ENCODE measurements around the gene PDE2A. TPM values are rescaled to one million over a fixed set of nuclear protein-coding genes. Genes with fewer than 3 reads are reported as not detected.

The PDE2A gene
- total RNA-seq, 5 donors from 2014 or later (not counting 1 experiment from before 2014, with no cell fraction given) = 1.1 to 6.1 (median 1.7) TPM

GRCh38 chr11:72583177-72583553 is 91.1 kb downstream of the PDE2A start:
- Histone ChIP-seq H3K27ac (ENCODE audit: low read length) (no peak overlapping the region), H3K27me3 (replicated peaks in 1 of 2; ENCODE audit: control insufficient read depth in 2 of 2, extremely low read depth in 1 of 2, insufficient read depth in 2 of 2, low read length in 1 of 2) (peaks cover 0 to 33% of the 10 kb centered on the region in 2 experiments), H3K4me1 (ENCODE audit: control insufficient read depth in 1 of 2, extremely low read depth in 1 of 2, insufficient read depth in 2 of 2, low read length in 2 of 2) (peaks cover 3 to 23% of the 10 kb centered on the region in 2 experiments), H3K9me3 (no peaks in the 10 kb centered on the region), H3K4me3 (ENCODE audit: control insufficient read depth in 1 of 2, extremely low read depth in 1 of 2, low read length in 1 of 2) (no peak overlapping the region), H3K36me3 (ENCODE audit: control insufficient read depth in 2 of 2, extremely low read depth in 1 of 2, insufficient read depth in 1 of 2, low read length in 1 of 2) (no peaks in the 10 kb centered on the region)
- H3K27ac Mint-ChIP-seq = no peak overlapping the region
- ATAC-seq (replicated peaks in 1 of 4) (no peak), DNase-seq (no peak)
- peaks cover 12 to 17% of the 10 kb centered on the region in 2 donors for H3K27me3 Mint-ChIP-seq
- H3K9me3 Mint-ChIP-seq = no peaks in the 10 kb centered on the region
- CTCF ChIA-PET = no interaction called here
- no CpG with 5 or more reads among the region's 2 CpGs for WGBS (ENCODE audit: insufficient coverage)
- POLR2A ChIA-PET = no interaction called here
- peak overlapping the region in 1 of 3 donors; percentile 80 for H3K4me3 Mint-ChIP-seq
- peaks cover 5% of the 10 kb centered on the region for H3K36me3 Mint-ChIP-seq
- peaks cover 16 to 21% (median 19%) of the 10 kb centered on the region in 3 donors for H3K4me1 Mint-ChIP-seq

GRCh38 chr11:72582206-72583176 is 91.7 kb downstream of the PDE2A start:
- H3K27ac Mint-ChIP-seq = no peak overlapping the region
- ChIA-PET POLR2A (interaction anchor here (0.6 to 0.7 kb wide), 2 partner anchors 40 to 143 kb away, joined by 3 to 10 read pairs; no protein-coding TSS in a partner anchor), CTCF (interaction anchor here in 1 of 2 donors (0.5 kb wide), 1 partner anchor 148 kb away, joined by 3 read pairs; the partner anchor contains the start of gene CLPB)
- Histone ChIP-seq H3K27me3 (replicated peaks in 1 of 2; ENCODE audit: control insufficient read depth in 2 of 2, extremely low read depth in 1 of 2, insufficient read depth in 2 of 2, low read length in 1 of 2) (peaks cover 0 to 29% of the 10 kb centered on the region in 2 experiments), H3K36me3 (ENCODE audit: control insufficient read depth in 2 of 2, extremely low read depth in 1 of 2, insufficient read depth in 1 of 2, low read length in 1 of 2) (no peaks in the 10 kb centered on the region), H3K4me1 (ENCODE audit: control insufficient read depth in 1 of 2, extremely low read depth in 1 of 2, insufficient read depth in 2 of 2, low read length in 2 of 2) (peaks cover 3 to 23% of the 10 kb centered on the region in 2 experiments), H3K9me3 (no peaks in the 10 kb centered on the region), H3K27ac (ENCODE audit: low read length) (no peak overlapping the region), H3K4me3 (ENCODE audit: control insufficient read depth in 1 of 2, extremely low read depth in 1 of 2, low read length in 1 of 2) (no peak overlapping the region)
- no peaks in the 10 kb centered on the region for H3K36me3 Mint-ChIP-seq
- H3K27me3 Mint-ChIP-seq = peaks cover 6 to 10% of the 10 kb centered on the region in 2 donors
- 91% methylated on average over 12 of the region's 14 CpGs for WGBS (ENCODE audit: insufficient coverage)
- peak overlapping the region in 1 of 3 donors; percentile 80 for H3K4me3 Mint-ChIP-seq
- no peaks in the 10 kb centered on the region for H3K9me3 Mint-ChIP-seq
- no peak for ATAC-seq (replicated peaks in 1 of 4)
- H3K4me1 Mint-ChIP-seq = peaks cover 16 to 21% (median 19%) of the 10 kb centered on the region in 3 donors
- no peak for DNase-seq

- 30% methylated on average over 1 of the region's 5 CpGs for WGBS (ENCODE audit: insufficient coverage)
- peaks cover 0 to 16% of the 10 kb centered on the region in 2 experiments for H3K27me3 ChIP-seq (replicated peaks in 1 of 2; ENCODE audit: control insufficient read depth in 2 of 2, extremely low read depth in 1 of 2, insufficient read depth in 2 of 2, low read length in 1 of 2)
- no peaks in the 10 kb centered on the region for H3K9me3 ChIP-seq
- no peak overlapping the region for H3K27ac ChIP-seq (ENCODE audit: low read length)
- H3K4me1 ChIP-seq (ENCODE audit: control insufficient read depth in 1 of 2, extremely low read depth in 1 of 2, insufficient read depth in 2 of 2, low read length in 2 of 2) = peaks cover 3 to 21% of the 10 kb centered on the region in 2 experiments
- Mint-ChIP-seq H3K27ac (no peak overlapping the region), H3K4me3 (no peak overlapping the region), H3K9me3 (no peaks in the 10 kb centered on the region), H3K36me3 (no peaks in the 10 kb centered on the region), H3K27me3 (peaks cover 0 to 4% of the 10 kb centered on the region in 2 donors), H3K4me1 (peaks cover 16 to 21% (median 19%) of the 10 kb centered on the region in 3 donors)
- ChIA-PET POLR2A (no interaction called here), CTCF (no interaction called here)
- DNase-seq (no peak), ATAC-seq (replicated peaks in 1 of 4) (no peak)
- H3K36me3 ChIP-seq (ENCODE audit: control insufficient read depth in 2 of 2, extremely low read depth in 1 of 2, insufficient read depth in 1 of 2, low read length in 1 of 2) = no peaks in the 10 kb centered on the region
- H3K4me3 ChIP-seq (ENCODE audit: control insufficient read depth in 1 of 2, extremely low read depth in 1 of 2, low read length in 1 of 2) = no peak overlapping the region
Observed at GRCh38 chr11:72581067-72581466, 93.2 kb downstream of the PDE2A start.

GRCh38 chr11:72580642-72580950 is 93.6 kb downstream of the PDE2A start:
- ChIA-PET CTCF (no interaction called here), POLR2A (no interaction called here)
- H3K36me3 Mint-ChIP-seq = no peaks in the 10 kb centered on the region
- peaks cover 0 to 16% of the 10 kb centered on the region in 2 experiments for H3K27me3 ChIP-seq (replicated peaks in 1 of 2; ENCODE audit: control insufficient read depth in 2 of 2, extremely low read depth in 1 of 2, insufficient read depth in 2 of 2, low read length in 1 of 2)
- no peaks in the 10 kb centered on the region for H3K9me3 ChIP-seq
- peaks cover 0 to 2% of the 10 kb centered on the region in 2 donors for H3K27me3 Mint-ChIP-seq
- H3K27ac Mint-ChIP-seq = no peak overlapping the region
- 46% methylated on average over 3 of the region's 3 CpGs for WGBS (ENCODE audit: insufficient coverage)
- H3K4me3 Mint-ChIP-seq = no peak overlapping the region
- ATAC-seq (replicated peaks in 1 of 4) = no peak
- no peak overlapping the region for H3K27ac ChIP-seq (ENCODE audit: low read length)
- no peaks in the 10 kb centered on the region for H3K36me3 ChIP-seq (ENCODE audit: control insufficient read depth in 2 of 2, extremely low read depth in 1 of 2, insufficient read depth in 1 of 2, low read length in 1 of 2)
- peaks cover 3 to 16% of the 10 kb centered on the region in 2 experiments for H3K4me1 ChIP-seq (ENCODE audit: control insufficient read depth in 1 of 2, extremely low read depth in 1 of 2, insufficient read depth in 2 of 2, low read length in 2 of 2)
- DNase-seq = no peak
- H3K4me1 Mint-ChIP-seq = peaks cover 12 to 17% (median 15%) of the 10 kb centered on the region in 3 donors
- H3K9me3 Mint-ChIP-seq = no peaks in the 10 kb centered on the region
- no peak overlapping the region for H3K4me3 ChIP-seq (ENCODE audit: control insufficient read depth in 1 of 2, extremely low read depth in 1 of 2, low read length in 1 of 2)

GRCh38 chr11:72579816-72580641 is 94.2 kb downstream of the PDE2A start:
- Mint-ChIP-seq H3K27ac (no peak overlapping the region), H3K36me3 (no peaks in the 10 kb centered on the region)

More at GRCh38 chr11:72579816-72580641, 94.2 kb downstream of the PDE2A start:
- Histone ChIP-seq H3K36me3 (ENCODE audit: control insufficient read depth in 2 of 2, extremely low read depth in 1 of 2, insufficient read depth in 1 of 2, low read length in 1 of 2) (no peaks in the 10 kb centered on the region), H3K4me1 (ENCODE audit: control insufficient read depth in 1 of 2, extremely low read depth in 1 of 2, insufficient read depth in 2 of 2, low read length in 2 of 2) (peaks cover 3 to 11% of the 10 kb centered on the region in 2 experiments), H3K27me3 (replicated peaks in 1 of 2; ENCODE audit: control insufficient read depth in 2 of 2, extremely low read depth in 1 of 2, insufficient read depth in 2 of 2, low read length in 1 of 2) (peaks cover 0 to 16% of the 10 kb centered on the region in 2 experiments), H3K27ac (ENCODE audit: low read length) (no peak overlapping the region), H3K9me3 (no peaks in the 10 kb centered on the region), H3K4me3 (ENCODE audit: control insufficient read depth in 1 of 2, extremely low read depth in 1 of 2, low read length in 1 of 2) (no peak overlapping the region)
- ATAC-seq (replicated peaks in 1 of 4) = no peak
- no peaks in the 10 kb centered on the region for H3K9me3 Mint-ChIP-seq
- POLR2A ChIA-PET = no interaction called here
- H3K4me1 Mint-ChIP-seq = peaks cover 7 to 11% (median 9%) of the 10 kb centered on the region in 3 donors
- no peak overlapping the region for H3K4me3 Mint-ChIP-seq
- peaks cover under 1 to 2% of the 10 kb centered on the region in 2 donors for H3K27me3 Mint-ChIP-seq
- CTCF ChIA-PET = no interaction called here
- no peak for DNase-seq
- 65% methylated on average over 3 of the region's 10 CpGs for WGBS (ENCODE audit: insufficient coverage)
